ENCODE results near the gene FHAD1. TPM values are rescaled to one million over a fixed set of nuclear protein-coding genes. Genes with fewer than 3 reads are reported as not detected.
"Not testable (repeated sequence)": the region's sequence is repeated elsewhere in the genome, so short reads cannot be mapped to it uniquely, and the experiment has no call there.

FHAD1 gene
- total RNA-seq, 1 experiment from 2014 or later = 6.0 TPM

- DNase-seq (ENCODE audit: low spot score) = peak; percentile 50
Observed at GRCh38 chr1:15305468-15305770, 58.4 kb downstream of the FHAD1 start.

DNA sequence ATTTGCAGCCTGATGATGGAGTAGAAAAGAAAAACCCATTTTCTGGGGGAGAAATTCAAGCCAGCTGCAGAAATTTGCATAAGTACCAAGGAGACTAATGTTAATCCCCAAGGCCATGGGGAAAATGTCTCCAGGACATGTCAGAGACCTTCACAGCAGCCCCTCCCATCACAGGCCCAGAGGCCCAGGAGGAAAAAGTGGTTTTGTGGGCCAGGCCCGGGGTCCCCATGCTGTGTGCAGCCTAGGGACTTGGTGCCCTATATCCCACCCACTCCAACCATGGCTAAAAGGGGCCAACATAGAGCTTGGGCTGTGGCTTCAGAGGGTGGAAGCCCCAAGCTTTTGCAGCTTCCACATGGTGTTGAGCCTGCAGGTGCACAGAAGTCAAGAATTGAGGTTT lies 59.3 kb downstream of the FHAD1 start:
- DNase-seq (ENCODE audit: low spot score) = not testable (repeated sequence)

DNA sequence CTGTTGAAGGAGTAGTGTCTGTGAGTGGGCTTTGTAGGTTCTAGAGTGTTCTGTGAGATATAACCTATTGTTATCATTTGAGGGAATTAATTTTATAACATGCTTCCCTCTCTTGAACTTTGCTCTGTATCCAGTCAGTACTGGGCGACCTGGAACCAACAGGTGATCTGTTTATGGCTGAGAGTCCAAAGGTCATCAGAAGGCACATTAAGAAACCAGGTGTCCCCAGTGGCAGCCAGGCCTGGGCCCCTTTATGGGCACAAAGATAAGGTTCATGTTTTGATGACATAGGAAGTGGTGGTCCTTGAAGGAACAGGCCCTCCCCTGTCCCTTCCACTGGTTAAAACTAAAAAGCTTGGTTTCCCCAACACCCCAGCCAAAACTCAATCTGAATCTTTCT lies 61.1 kb downstream of the FHAD1 start:
- no peak for DNase-seq (ENCODE audit: low spot score)

DNA sequence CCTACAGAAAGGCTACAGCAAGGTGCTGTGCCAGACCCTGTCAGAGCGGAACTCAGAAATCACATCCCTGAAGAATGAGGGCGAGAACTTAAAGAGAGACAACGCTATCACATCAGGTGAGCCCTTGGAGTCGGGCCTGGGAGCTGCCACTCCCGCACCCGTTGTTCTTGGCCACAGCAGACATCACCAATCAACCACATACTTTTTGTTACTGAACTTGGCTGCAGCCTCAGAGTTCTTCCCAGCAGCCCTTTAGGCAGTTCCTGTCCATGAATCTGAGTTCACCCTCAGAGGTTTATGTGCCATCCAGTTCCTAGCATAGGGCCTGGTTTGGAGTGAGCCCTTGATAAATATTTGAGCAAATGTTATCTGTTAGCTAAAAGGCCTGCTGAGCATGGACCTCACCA lies 61.6 kb downstream of the FHAD1 start:
- DNase-seq (ENCODE audit: low spot score) = no peak

DNA sequence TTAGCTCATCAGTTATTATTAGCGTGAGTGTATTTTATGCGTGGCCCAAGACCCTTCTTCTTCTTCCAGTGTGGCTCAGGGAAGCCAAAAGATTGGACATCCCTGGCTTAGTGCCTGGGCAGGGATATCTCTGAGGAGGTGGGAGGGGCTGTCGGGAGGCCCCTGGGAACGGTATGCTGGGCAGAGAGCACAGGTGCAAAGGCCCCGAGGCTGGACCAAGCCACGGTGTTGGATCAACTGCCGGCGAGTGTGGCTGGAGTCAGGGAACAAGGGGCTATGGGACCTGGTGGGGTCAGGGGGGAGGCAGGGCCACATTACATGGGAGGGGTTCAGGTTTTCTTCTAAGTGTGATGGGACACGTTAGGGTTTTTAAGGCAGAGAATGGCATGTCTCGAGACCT lies 62.7 kb downstream of the FHAD1 start:
- DNase-seq (ENCODE audit: low spot score) = no peak

DNA sequence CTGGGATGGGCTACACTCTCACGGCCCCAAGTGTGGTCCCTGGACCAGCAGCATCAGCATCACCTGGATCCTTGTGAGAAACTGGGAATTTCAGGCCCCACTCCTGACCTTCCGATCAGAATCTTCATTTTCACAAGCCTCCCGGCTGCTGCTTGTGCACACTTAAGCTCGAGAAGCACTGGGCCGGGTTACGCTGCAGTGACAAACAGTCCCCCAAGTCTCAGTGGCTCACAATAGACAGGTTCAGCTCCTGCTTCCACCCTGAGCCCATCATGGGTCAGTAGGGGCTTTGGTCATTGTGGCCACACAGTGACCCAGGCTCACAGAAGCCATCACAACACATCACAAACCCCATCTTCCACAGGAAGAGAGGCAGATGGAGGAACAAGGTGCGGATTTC lies 63.5 kb downstream of the FHAD1 start:
- DNase-seq (ENCODE audit: low spot score) = no peak

DNA sequence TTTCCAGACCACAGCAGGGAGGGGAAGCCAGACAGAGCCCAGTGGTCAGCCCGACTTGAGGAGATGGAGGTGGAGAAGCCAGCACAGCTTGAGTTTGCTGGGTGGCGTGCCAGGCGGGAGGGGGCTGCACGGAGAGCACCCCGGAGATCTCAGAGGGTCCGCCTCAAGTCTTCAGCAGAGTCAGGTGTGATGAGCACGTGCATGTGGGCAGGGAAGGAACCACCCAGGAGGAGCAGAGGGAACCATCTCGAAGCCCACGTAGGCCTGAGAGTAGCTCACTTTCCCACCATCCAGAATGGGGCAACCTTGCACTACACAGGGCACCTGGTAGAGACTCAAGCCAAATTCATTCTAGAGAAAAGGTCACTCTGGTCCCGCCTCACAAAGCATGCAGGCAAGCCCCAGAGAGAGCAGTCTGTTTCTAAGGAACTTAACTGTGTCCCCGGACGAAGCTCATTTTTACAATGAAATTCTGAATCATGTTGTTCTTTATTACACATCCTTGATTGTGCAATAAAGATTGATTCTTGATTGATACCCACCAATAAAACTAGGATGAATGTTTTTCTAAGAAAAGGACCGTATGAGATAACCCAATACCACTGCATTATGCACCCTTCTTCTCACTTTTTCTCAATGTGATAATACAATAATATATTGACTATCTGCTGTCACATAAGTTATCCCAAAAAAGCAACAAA lies 64.2 kb downstream of the FHAD1 start:
- no peak for DNase-seq (ENCODE audit: low spot score)

DNA sequence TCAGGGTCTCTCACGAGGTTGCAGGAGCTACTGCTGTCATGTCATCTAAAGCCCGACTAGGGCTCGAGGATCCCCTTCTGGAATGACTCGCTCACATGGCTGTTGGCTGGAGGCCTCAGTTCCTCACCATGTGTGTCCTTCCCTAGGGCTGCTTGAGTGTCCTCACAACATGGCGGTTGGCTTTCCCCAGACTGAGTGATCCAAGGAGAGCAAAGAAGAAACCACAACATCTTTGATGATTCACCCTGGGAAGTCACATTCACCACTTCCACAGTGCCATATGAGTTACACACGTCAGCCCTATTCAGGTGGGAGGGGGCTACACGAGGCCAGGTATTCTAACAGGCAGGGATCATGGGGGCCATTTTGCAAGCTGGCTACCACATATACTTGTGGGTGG lies 64.9 kb downstream of the FHAD1 start:
- DNase-seq (ENCODE audit: low spot score) = peak; percentile 35

- no peak for DNase-seq (ENCODE audit: low spot score)
Observed at GRCh38 chr1:15312626-15313411, 65.8 kb downstream of the FHAD1 start.

DNA sequence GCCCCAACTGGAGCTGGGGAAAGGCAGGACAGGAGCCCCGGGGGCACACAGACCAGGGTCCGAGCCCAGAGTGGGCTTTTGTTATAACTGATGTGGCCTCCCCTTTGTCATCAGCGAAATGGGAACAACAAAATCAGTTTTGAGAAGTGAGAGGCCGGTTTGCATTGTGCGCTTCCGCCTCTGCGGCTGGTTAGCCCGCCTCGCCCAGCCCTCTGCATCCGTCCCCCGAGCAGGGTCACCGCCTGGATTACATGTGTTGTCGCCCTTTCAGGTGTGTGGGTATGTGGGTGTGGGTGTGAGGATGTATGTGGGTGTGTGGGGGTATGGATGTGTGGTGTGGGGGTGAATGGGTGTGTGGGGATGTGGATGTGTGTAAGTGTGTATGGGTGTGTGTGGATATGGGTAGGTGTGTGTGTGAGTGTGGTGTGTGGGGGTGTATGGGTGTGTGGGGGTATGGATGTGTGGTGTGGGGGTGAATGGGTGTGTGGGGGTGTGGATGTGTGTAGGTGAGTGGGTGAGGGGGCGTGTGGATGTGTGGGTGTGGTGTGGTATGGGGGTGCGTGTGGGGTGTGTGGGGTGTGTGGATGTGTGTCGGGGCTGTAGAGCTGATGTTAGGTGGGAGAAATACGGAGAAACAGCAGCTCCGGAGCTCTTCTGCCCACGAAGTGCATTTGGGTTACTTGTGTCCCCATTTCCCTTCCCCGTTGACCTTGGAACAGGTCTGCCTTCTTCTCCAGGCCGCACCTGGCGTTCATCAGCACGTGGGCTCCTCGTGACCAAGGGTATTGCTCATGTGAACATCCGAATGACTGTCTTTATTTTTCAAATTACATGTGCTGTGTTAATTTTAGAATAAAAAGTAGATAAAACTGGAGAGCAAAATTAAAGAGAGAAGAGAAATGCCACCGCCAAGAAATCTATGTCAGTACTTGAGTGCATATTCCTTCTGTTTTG lies 67.6 kb downstream of the FHAD1 start:
- no peak for DNase-seq (ENCODE audit: low spot score)

- DNase-seq (ENCODE audit: low spot score) = no peak
Observed at GRCh38 chr1:15315815-15316214, 68.8 kb downstream of the FHAD1 start.

DNA sequence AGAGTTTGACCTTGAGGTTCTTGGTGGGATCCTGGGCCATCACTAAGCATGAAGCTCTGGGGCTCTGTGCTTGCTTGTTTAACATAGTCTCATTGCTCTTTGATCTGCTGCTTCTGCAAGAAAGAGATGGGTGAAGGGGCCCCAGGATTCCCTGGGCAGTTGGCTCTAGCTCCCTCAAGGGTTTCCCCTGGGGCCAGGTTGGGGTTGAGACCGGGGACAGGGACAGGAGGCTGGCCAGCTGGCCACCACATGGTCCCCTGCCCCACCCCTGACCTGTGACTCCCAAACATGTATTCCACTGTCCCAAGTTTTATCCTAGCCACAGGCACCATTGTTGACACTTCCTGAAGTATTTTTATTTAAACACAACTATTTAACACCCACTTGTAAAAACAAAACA lies 69.5 kb downstream of the FHAD1 start:
- no peak for DNase-seq (ENCODE audit: low spot score)

DNA sequence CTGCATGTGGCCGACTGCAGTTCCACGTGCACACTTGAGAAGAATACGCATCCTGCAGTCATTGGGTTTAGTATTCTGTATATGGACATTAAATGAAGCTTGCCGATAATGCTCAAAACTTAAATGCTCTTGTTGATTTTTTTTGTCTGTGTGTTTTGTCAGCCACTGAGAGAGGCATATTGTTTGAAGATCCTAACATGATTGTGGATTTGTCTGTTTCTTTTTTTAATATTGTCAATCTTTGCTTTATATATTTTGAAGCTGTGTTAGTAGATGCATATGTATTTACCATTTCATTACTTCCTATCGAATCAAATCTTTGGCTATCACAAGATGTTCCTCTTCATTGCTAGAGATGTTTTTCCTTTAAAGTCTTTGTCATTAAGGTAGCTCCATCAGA lies 73.2 kb downstream of the FHAD1 start:
- DNase-seq (ENCODE audit: low spot score) = no peak

DNA sequence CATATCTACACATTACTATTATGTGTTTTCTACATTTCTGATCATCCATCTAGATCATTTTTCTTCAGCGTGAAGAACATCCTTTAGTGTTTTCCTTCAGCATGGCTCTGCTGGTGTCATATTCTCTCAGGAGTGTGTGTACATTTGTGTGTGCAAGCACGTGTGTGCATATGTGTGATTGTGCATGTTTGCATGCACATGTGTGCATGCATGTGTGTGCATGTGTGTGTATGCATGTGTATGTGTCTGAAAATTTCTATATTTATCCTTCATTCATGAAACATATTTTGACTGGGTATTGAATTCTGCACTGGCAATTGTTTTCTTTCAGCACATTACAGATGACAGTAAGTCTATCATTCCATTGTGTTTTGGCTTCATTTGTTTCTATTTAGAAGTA lies 74.6 kb downstream of the FHAD1 start:
- no peak for DNase-seq (ENCODE audit: low spot score)

DNA sequence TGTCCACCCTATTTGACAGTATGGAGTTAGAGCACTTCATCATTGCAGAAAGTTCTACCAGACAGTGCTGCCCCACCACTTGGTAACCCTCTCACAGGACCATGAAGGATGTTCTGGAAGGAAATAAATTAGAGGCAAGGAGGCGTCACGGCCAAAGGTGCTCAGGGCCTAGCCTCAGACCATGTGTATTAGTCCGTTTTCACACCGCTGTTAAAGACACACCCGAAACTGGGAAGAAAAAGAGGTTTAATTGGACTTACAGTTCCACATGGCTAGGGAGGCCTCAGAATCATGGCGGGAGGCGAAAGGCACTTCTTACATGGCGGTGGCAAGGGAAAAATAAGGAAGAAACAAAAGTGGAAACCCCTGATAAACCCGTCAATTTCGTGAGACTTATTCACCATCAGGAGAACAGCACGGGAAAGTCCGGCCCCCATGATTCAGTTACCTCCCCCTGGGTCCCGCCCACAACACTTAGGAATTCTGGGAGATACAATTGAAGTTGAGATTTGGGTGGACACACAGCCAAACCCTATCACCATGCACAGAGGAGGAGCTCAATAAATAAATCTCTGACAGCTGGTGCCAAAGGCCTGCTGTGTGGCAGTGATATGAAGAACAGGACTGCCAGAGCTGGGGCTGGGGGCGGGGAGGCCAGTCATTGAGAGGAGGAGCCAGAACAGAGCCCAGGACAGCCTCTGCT lies 75.8 kb downstream of the FHAD1 start:
- DNase-seq (ENCODE audit: low spot score) = peak; percentile 64

DNA sequence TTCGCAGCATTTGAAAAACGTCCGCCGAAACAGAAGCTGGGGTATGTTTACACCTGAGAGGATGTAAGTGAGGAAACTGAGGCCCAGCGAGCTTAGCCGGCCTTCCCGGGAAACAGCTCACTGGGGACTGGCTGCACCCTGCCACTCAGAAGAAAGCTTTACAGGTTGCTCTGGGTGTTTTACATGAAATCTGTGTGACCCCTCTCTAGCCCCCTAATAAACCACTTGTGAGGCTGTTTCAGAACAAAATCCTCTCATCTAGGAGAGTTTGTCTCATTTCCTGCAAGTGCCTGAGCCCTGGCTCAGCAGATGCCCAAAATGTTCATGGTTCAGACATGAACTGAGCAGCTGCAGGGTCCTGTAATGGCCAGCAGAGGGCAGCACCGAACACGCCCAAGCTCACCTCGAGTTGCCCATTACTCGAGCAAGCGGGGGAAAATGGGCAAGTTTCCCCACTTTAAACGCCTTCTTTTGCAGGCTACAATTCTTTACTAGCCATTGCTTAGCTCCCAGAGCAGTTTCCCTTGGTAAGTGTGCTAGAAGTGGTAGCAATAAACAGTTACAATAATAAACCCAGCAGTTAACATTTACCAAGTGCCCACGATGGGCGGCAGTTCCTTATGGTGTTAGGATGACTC lies 76.4 kb downstream of the FHAD1 start:
- DNase-seq (ENCODE audit: low spot score) = peak; percentile 65

DNA sequence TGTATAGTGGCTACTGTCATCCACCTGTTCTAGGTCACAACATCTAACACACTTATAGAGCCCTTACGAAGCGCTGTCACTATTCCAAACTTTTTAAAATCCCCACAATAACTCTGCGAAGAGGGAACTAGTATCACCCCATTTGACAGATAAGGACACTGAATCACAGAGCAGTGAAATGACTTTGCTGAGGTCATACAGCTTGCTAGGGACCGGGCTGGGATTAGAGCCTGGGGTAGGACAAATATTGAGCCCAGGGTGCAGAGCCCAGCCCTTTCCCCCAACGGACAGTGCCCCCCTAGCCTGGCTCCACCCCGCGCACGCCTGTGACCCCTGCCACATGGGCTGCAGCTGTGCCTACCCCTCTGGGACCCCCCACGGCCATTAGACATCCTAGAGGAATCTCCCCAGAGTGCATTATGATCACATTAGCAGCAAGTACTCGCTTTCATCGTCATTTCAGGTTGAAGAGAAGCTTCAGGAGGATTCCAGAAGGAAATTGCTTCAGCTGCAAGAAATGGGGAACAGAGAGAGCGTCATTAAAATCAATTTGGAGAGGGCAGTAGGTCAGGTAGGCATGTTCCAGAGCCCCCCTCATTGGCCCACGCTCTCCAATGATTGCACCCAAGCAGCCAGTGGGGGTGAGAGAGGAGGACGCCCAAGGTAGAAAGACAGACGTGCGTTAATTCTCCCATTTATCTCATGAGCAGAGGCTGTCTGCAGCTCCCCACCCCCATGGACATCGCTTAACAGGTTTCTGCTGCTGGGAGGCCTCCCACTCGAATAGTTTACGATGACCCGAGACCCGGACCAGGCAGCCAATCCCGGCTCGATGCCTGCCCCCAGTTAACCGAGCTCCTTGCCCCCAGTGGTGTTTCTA lies 77.2 kb downstream of the FHAD1 start:
- DNase-seq (ENCODE audit: low spot score) = no peak

- no peak for DNase-seq (ENCODE audit: low spot score)
Observed at GRCh38 chr1:15324869-15325335, 77.9 kb downstream of the FHAD1 start.

DNA sequence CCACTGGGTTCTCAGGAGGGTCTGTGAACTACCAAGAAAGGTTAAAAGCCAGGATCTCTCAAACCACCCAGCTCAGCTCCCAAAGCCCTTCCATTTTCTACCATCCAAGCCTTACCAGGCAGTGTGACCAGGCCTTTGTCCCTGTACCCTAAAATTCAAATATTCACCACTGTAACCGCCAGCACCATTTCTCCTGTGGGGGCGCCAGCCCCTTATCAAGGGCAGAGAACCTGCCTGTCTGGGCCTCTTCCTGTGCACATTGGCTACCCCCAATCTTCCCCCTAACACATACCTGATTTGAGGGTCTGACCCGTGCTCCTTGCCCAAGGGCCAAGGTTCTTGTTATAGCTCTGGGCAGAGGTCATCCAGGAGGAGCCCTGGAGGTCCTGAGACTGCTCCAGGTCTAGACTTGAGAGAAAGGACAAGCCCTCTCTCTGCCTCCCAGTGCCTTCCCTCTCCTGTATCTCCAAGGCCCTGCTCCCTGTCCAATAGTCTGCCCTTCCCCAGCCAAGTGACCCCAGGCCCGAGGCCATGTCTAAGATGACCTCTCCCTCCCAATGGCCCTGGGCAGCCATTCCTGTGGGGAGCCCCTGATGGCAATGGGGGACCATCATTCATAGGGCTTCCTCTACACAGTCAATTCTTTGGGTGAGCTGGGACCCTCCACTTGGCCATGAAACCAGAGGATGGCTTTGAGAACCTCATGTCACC lies 78.5 kb downstream of the FHAD1 start:
- DNase-seq (ENCODE audit: low spot score) = no peak
